Measurements from ENCODE around the gene MAGI3.

Gene MAGI3

DNA sequence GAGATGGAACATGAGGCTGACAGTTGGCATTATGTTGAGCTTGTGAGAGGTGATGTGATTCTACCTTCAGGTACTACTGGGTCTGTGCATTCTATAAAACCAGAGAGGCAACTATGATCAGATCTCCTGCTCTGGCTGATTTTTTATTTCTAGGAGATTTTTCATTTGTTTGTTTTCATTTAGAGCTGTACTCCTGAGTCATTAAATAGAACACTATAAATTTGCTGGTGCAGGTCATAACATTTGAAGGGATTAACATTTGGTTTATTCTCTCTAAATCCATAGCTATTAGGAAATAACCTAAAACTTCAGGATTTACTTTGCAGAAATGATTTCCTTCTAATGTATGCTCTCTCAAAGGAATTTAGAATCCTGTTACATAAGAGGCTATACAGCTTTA, 42.9 kb downstream of the MAGI3 start:
- H3K27ac ChIP-seq: no peak overlapping the region
- no peaks in the 10 kb centered on the region for H3K9me3 ChIP-seq (ENCODE audit: severe bottlenecking)
- TF ChIP-seq, protein P1, sequence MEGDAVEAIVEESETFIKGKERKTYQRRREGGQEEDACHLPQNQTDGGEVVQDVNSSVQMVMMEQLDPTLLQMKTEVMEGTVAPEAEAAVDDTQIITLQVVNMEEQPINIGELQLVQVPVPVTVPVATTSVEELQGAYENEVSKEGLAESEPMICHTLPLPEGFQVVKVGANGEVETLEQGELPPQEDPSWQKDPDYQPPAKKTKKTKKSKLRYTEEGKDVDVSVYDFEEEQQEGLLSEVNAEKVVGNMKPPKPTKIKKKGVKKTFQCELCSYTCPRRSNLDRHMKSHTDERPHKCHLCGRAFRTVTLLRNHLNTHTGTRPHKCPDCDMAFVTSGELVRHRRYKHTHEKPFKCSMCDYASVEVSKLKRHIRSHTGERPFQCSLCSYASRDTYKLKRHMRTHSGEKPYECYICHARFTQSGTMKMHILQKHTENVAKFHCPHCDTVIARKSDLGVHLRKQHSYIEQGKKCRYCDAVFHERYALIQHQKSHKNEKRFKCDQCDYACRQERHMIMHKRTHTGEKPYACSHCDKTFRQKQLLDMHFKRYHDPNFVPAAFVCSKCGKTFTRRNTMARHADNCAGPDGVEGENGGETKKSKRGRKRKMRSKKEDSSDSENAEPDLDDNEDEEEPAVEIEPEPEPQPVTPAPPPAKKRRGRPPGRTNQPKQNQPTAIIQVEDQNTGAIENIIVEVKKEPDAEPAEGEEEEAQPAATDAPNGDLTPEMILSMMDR (IDR thresholded peaks at IDR 0.05; ENCODE audit: low read depth, low read length): no peak
- no peaks in the 10 kb centered on the region for H3K27me3 ChIP-seq (ENCODE audit: insufficient read depth, low read depth, severe bottlenecking)
- no peak overlapping the region for H3K4me3 ChIP-seq (ENCODE audit: low read depth, low read length)
- H3K36me3 ChIP-seq: no peaks in the 10 kb centered on the region
- DNase-seq: no peak

DNA sequence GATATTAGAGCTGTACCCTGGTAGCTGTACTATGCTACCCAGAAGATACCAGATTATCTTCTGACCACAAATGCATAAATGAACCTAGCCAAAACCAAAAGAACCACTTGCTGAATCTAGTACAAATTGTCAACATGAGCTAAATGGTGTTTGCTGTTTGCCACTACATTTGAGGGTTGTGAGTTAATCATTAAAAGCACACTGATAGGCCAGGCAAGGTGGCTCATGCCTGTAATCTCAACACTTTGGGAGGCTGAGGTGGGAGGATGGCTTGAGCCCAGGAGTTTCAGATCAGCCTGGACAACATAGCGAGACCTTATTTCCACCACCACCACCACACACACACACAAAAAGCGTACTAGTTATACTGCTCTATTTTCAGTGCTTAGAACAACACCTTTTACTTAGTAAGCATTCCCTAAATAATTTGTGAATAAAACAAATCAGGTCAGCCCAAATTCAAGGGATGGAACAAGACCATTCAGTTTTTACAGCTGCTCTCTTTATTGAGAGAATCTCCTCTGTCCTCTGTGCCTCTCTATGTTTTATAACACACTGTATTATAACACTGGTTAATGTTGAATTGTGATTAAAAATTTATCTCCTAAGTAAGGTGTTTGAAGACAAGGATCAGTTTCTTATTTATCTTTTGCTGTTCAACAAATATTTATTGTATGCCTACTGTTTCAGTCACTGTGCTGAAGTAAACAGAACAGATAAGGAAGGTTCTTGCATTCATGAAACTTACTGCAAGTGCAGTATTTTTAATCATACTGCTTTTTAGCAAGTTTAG, 44.0 kb downstream of the MAGI3 start:
- no peaks in the 10 kb centered on the region for H3K36me3 ChIP-seq
- no peak overlapping the region for H3K27ac ChIP-seq
- no peak overlapping the region for H3K4me3 ChIP-seq (ENCODE audit: low read depth, low read length)
- H3K9me3 ChIP-seq (ENCODE audit: severe bottlenecking): no peaks in the 10 kb centered on the region
- TF ChIP-seq, protein P1 (IDR thresholded peaks at IDR 0.05; ENCODE audit: low read depth, low read length): no peak
- no peaks in the 10 kb centered on the region for H3K27me3 ChIP-seq (ENCODE audit: insufficient read depth, low read depth, severe bottlenecking)
- DNase-seq: no peak

GRCh38 chr1:113434874-113435175, 44.5 kb downstream of the MAGI3 start:
- Histone ChIP-seq H3K27me3 (ENCODE audit: insufficient read depth, low read depth, severe bottlenecking) (no peaks in the 10 kb centered on the region), H3K4me3 (ENCODE audit: low read depth, low read length) (no peak overlapping the region), H3K9me3 (ENCODE audit: severe bottlenecking) (no peaks in the 10 kb centered on the region), H3K36me3 (no peaks in the 10 kb centered on the region), H3K27ac (no peak overlapping the region)
- TF ChIP-seq, protein P1 (IDR thresholded peaks at IDR 0.05; ENCODE audit: low read depth, low read length): no peak
- DNase-seq: no peak

GRCh38 chr1:113437554-113438341, 47.4 kb downstream of the MAGI3 start:
- no peak overlapping the region for H3K27ac ChIP-seq
- TF ChIP-seq, protein P1 (IDR thresholded peaks at IDR 0.05; ENCODE audit: low read depth, low read length): no peak
- H3K4me3 ChIP-seq (ENCODE audit: low read depth, low read length): no peak overlapping the region
- no peaks in the 10 kb centered on the region for H3K27me3 ChIP-seq (ENCODE audit: insufficient read depth, low read depth, severe bottlenecking)
- no peaks in the 10 kb centered on the region for H3K9me3 ChIP-seq (ENCODE audit: severe bottlenecking)
- H3K36me3 ChIP-seq: no peaks in the 10 kb centered on the region
- DNase-seq: no peak

DNA sequence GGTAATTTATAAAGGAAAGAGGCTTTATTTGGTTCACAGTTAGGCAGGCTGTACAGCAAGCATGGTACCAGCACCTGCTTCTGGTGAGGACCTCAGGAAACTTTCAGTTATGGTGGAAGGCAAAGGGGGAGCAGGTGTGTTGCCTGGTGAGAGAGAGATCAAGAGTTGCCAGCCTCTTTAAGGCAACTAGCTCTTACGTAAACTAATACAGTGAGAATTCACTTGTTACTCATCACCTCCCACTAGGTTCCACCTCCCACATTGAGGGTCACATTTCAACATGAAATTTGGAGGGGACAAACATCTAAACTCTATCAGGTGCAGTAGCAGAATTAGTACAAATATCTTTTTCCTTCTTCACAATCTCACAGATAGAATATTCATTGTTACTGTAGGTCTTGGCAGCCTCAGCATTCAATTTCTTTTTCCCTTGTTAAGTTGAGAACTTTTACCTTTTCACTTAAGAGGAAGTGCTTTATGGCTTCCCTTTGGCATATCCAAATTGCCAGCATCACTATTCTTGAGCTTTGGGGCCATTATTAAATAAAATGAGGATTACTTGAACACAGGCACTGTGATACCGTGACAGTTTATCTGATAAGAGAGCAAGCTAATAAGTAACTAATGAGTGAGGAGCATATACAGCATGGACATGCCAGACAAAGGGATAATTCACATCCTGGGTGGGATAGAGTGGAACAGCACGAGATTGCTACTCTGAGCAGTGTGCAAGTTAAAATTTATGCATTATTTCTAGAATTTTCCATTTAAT, 48.4 kb downstream of the MAGI3 start:
- Histone ChIP-seq H3K4me3 (ENCODE audit: low read depth, low read length) (no peak overlapping the region), H3K36me3 (no peaks in the 10 kb centered on the region), H3K9me3 (ENCODE audit: severe bottlenecking) (no peaks in the 10 kb centered on the region), H3K27ac (no peak overlapping the region), H3K27me3 (ENCODE audit: insufficient read depth, low read depth, severe bottlenecking) (no peaks in the 10 kb centered on the region)
- DNase-seq: no peak
- TF ChIP-seq, protein P1 (IDR thresholded peaks at IDR 0.05; ENCODE audit: low read depth, low read length): no peak
